ENCODE results near the gene BSG. TPM values are rescaled to one million over a fixed set of nuclear protein-coding genes. Genes with fewer than 3 reads are reported as not detected.
A peak's percentile ranks its signal among the peaks of the same experiment; 100 is the strongest.
"Not testable (repeated sequence)": the region's sequence is repeated elsewhere in the genome, so short reads cannot be mapped to it uniquely, and the experiment has no call there.

BSG gene
- total and polyA plus RNA-seq, 8 donors: 259 to 457 (median 328) TPM

DNA sequence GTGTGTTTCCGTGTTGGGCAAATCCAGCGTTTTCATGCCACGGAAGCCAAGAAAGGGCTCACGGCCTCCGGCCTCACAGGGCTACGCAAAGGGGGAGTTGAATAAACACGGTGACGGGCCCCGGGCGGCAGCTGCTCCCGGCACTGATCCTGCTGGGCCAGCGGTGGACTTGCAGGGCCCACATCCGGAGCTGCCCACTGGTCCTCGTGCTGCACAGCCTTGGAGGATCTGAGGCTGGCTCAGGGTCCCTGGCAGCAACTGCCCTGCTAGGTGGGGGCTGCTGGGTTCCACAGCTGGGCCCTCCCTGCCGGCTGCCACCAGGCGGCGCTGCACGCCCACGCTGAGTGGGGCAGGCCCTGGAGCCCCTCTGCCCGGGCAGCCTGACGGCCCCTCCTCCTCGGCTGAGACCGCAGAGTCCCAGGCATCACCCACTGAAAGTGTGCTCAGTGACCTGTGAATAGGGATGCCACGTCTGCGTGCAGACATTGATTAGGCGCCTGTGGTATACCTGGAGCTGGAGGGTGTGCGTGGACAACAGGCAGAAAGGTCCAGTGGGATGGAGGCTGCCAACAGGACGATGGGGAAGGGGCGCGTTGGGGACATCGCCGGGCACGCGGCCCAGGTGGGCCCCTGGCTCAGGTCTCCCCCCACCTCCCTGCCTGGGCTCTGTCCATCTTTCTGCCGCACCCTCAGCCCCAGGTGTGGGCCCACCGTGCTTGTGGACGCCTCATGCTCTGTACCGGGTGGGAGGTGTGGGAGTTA is 12.0 kb downstream of the BSG start:
- peak; percentile 83 to 87 for TF ChIP-seq CTCF (IDR thresholded peaks at IDR 0.05)
- ATAC-seq (peak; percentile 64), DNase-seq (peak in 2 of 4 donors; percentile 56 to 86)
- Histone ChIP-seq H3K9me3 (no peaks in the 10 kb centered on the region), H3K4me3 (no peak overlapping the region), H3K27ac (no peak overlapping the region), H3K4me1 (peaks cover 0 to 20% of the 10 kb centered on the region in 2 donors), H3K36me3 (peaks cover 0 to 41% of the 10 kb centered on the region in 2 donors), H3K27me3 (peaks cover 17 to 52% of the 10 kb centered on the region in 2 donors)
- intact Hi-C loops (cut with DNase I): no loop called here

GRCh38 chr19:585146-585545 is 12.8 kb downstream of the BSG start:
- H3K9me3 ChIP-seq; H3K27ac ChIP-seq; intact Hi-C loops (cut with DNase I); ATAC-seq; H3K4me3 ChIP-seq: not testable (repeated sequence)
- peaks cover 0 to 21% of the 10 kb centered on the region in 2 donors for H3K4me1 ChIP-seq
- DNase-seq: peak in 1 of 4 donors; percentile 45
- peaks cover 0 to 34% of the 10 kb centered on the region in 2 donors for H3K36me3 ChIP-seq
- peaks cover 18 to 54% of the 10 kb centered on the region in 2 donors for H3K27me3 ChIP-seq

DNA sequence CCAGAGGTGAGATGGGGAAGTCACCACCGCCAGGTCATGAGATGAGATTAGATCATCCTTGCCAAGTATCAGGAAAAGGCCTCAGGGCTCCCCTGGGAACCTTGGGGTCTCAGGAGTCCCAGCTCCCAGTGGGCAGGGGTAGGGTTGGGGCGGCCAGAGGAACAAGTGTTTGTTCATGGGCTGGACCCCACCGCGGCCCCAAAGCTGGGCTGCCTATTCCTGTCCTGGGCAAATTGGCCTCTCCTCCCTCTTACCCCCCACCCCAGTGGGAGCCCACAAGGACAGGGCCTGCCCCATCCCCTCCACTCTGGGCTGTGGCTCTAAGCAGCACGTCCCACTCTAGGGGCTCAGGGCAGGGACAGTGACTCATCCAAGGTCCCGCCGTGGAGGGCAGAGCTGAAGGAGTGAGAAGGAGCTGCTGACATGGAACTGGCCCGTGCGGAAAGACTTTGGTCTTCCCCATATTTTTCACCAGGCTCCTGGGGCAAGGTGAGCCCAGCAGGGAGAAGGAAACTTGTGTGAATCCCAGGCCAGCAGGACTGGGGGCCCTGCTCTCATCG is 13.2 kb downstream of the BSG start:
- H3K4me3 ChIP-seq: no peak overlapping the region
- H3K36me3 ChIP-seq: peaks cover 0 to 29% of the 10 kb centered on the region in 2 donors
- no peak overlapping the region for H3K27ac ChIP-seq
- no peak for TF ChIP-seq CTCF (IDR thresholded peaks at IDR 0.05)
- peaks cover 21 to 59% of the 10 kb centered on the region in 2 donors for H3K27me3 ChIP-seq
- peaks cover 0 to 26% of the 10 kb centered on the region in 2 donors for H3K4me1 ChIP-seq
- intact Hi-C loops (cut with DNase I): no loop called here
- ATAC-seq (no peak), DNase-seq (peak in 1 of 4 donors; percentile 61)
- no peaks in the 10 kb centered on the region for H3K9me3 ChIP-seq

DNA sequence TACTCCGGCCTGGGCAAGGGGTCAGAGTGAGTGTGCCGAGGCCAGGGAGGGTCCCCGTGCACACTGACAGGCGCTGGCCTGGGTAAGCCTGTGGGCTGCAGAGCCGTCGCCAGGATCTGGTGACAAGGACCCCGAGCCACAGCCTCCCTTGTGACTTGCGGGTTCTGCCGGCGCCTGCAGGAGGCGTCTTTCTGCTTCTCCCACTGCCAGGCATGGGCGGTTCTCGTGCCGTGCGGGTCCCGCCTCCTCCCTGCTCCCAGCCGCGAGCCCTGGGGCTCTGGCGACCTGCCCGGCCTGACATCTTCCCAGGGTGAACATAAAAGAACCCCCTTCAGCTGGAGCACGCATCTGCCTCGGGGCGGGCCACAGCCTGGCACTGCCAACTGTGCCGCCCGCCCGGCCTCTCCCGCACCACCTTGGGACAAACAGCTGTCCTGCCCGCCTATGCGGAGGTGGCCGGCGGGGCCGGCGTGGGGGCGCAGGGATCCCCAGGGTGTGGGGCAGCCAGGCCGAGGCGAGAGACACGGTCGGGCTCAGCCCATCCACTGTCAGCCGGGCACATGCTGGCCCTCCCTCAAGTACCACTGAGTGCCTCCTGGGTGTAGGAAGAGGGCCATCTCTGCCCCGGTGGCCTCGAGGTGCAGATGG is 15.8 kb downstream of the BSG start:
- ATAC-seq (peak; percentile 41), DNase-seq (peak in 3 of 4 donors; percentile 57 to 80 (median 76))
- peak; percentile 20 to 23 for TF ChIP-seq CTCF (IDR thresholded peaks at IDR 0.05)
- Histone ChIP-seq H3K4me3 (no peak overlapping the region), H3K27ac (no peak overlapping the region), H3K4me1 (peaks cover 0 to 29% of the 10 kb centered on the region in 2 donors), H3K27me3 (peaks cover 33 to 85% of the 10 kb centered on the region in 2 donors), H3K36me3 (peaks cover 0 to 4% of the 10 kb centered on the region in 2 donors), H3K9me3 (no peaks in the 10 kb centered on the region)
- intact Hi-C loops (cut with DNase I): no loop called here

DNA sequence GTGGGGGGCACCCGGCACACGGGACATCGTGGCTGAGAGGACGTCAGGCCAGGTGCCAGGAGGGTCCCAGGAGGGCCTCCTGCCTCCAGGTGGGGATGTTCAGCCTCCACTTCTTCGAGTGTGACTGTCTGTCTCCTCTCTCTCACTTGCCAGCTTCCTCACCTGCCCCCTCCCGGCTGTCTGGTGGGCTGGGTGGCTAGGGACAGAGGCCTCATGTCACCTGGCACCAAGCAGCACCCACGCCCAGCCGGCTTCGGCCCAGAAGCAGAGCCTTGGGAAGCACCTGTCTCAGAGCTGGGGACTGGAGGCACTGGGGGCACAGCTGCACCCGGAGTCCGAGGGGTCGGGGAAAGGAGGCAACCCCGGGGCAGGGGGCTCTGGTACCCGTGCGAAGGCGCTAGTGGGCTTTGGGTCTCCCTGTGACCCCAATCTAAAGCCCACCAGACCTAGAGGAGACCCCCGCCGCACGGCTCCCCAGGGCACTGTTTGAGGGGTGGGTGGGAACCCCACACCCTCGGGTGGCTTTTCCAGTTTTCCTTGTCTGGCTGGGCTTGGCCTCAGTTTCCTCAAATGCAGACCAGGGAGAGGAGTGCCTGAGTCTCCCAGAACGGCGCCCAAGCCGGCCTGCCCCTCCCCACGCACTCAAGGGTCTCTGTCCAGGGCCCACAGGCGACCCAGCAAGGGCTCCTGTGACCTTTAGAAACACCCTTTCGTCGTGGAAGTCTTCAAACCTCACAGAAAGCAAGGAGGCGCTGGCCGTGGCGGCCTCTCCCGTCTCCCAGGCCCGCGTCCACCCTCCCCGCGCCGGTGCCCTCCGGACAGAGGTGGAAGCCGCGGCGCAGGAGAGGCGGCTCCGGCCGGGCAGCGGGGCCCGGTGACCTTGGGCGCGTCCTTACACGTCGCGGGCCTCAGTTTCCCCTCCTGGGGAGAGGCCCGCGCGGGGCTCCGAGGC is 16.6 kb downstream of the BSG start:
- Histone ChIP-seq H3K9me3 (no peaks in the 10 kb centered on the region), H3K27ac (no peak overlapping the region), H3K36me3 (no peaks in the 10 kb centered on the region), H3K4me3 (no peak overlapping the region), H3K27me3 (peaks cover 33 to 93% of the 10 kb centered on the region in 2 donors), H3K4me1 (peaks cover 0 to 26% of the 10 kb centered on the region in 2 donors)
- intact Hi-C loops (cut with DNase I): no loop called here
- DNase-seq: peak in 1 of 4 donors; percentile 76
- no peak for TF ChIP-seq CTCF (IDR thresholded peaks at IDR 0.05)
- no peak for ATAC-seq
